GM12878 (cell line): ENCODE data around the gene CDKN2B-AS1. TPM values are rescaled to one million over a fixed set of nuclear protein-coding genes. Genes with fewer than 3 reads are reported as not detected.

Source experiments
- BACH1 ChIP-seq: fragments of 450-650 bp; IDR thresholded peaks from 2 replicates; pipeline ENCODE4 v1.6.1; 2017; ENCODE audit warnings: mild to moderate bottlenecking, borderline replicate concordance
- CEBPB ChIP-seq, 2 experiments: fragments of 150-350 bp in 1 of 2; IDR thresholded peaks; 2 replicates each; pipeline ENCODE4 v1.6.1; 2012 to 2014; ENCODE audit warnings: low read depth in 2 of 2, low read length in 2 of 2, borderline replicate concordance in 1 of 2, inconsistent platforms in 1 of 2
- CHD4 ChIP-seq: fragments of 200-600 bp; sonication (generic); IDR thresholded peaks from 2 replicates; pipeline ENCODE4 v1.6.1; 2016; ENCODE audit warnings: mild to moderate bottlenecking
- ETV6 ChIP-seq, 2 experiments: fragments of 450-650 bp in 1 of 2; IDR thresholded peaks in 1 of 2; conservative IDR thresholded peaks in 1 of 2; 2 replicates each; pipeline ENCODE4 v1.6.1; 2014; ENCODE audit warnings: antibody characterized with exemption in 1 of 2, borderline replicate concordance in 1 of 2, low read depth in 1 of 2, mild to moderate bottlenecking in 1 of 2, moderate library complexity in 1 of 2
- NFXL1 ChIP-seq: fragments of 450-650 bp; IDR thresholded peaks from 2 replicates; pipeline ENCODE4 v1.6.1; 2017; ENCODE audit warnings: antibody characterized with exemption, mild to moderate bottlenecking, borderline replicate concordance
- PML ChIP-seq: IDR thresholded peaks from 2 replicates; pipeline ENCODE4 v1.6.1; 2012; ENCODE audit warnings: low read length, inconsistent platforms
- RFX5 ChIP-seq: IDR thresholded peaks from 2 replicates; pipeline ENCODE4 v1.6.1; 2011; ENCODE audit warnings: low read depth, low read length, improper control_type of control experiment
- STAT3 ChIP-seq: IDR thresholded peaks from 2 replicates; pipeline ENCODE4 v1.6.1; 2011; ENCODE audit warnings: low read depth, low read length, improper control_type of control experiment
- polyA plus RNA-seq, 11 experiments: library from polyadenylated mRNA; depleted of rRNA in 4 of 11; unstranded in 6 of 11; stranded (reverse) in 5 of 11; fragments of >200 nt; fragmentation: Nextera tagmentation in 4 of 11; fragmentation: Illumina TruSeq in 1 of 11; extraction: Ambion mirVana in 4 of 11; extraction: Trizol in 1 of 11; gene quantifications; 1 replicate in 1 of 11; 2 replicates in 10 of 11; pipeline versions ENCODE4 v1.2.1 to v1.2.3, GENCODE V29; 2011 to 2016; ENCODE audit warnings: inconsistent platforms in 2 of 11, missing spikeins in 2 of 11, low read depth in 1 of 11
- total RNA-seq, 4 experiments: library from RNA; depleted of rRNA in 3 of 4; stranded (reverse); fragments of >200 nt in 3 of 4; fragmentation: Illumina TruSeq in 1 of 4; extraction: Trizol in 1 of 4; gene quantifications; 2 replicates each; pipeline versions ENCODE4 v1.2.1 to v1.2.3, GENCODE V29; 2013 to 2021
- TF ChIP-seq, protein P1 (sequence below): fragments of 450-650 bp; formaldehyde crosslinking; IDR thresholded peaks from 2 replicates; pipeline ENCODE4 v1.5.0; 2022; ENCODE audit warnings: mild to moderate bottlenecking, missing genetic modification characterization
- TF ChIP-seq, protein P2 (sequence below): fragments of 450-650 bp; formaldehyde crosslinking; IDR thresholded peaks from 2 replicates; pipeline ENCODE4 v1.4.0; 2022; ENCODE audit warnings: mild to moderate bottlenecking, moderate library complexity
- TF ChIP-seq, protein P3 (sequence below): fragments of 450-650 bp; IDR thresholded peaks from 2 replicates; pipeline ENCODE4 v1.6.1; 2017; ENCODE audit warnings: mild to moderate bottlenecking, moderate library complexity

CDKN2B-AS1 gene
- total and polyA plus RNA-seq, 10 of the 15 experiments (the other 5 are each of a cell fraction or from before 2014, with no cell fraction given), result 0.22 to 2.2 (median 1.0) TPM; not detected in 1

DNA sequence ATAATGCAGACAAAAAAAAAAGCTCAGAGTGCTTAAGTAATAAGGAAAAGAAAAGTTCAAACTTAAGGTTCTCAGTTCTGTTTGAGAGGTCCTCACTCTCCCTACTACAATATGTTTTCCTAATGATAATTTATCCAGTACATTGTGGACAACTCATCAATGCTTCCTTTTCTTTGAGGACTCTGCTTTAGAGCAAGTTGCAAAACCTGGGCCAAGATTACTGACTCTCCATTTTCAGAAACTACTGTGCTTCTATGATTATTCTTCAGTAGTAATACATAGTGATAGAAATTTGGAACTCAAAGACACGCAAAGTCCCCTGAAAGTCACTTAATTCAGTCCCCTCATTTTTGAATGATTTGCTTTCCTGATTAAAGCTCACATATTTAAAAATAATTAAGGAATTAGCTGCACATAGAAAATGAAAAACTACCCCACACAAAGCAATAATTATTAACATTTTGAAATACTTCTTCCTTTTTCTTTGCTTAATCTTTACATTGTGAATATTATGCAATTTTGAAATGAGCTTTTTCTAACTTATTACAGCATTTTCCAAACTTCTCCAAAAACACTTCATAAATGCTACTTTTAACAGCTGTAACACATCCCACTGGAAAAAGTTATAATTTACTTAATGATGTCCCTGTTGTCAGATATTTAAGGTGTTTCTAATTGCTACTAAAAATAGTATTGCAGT, 11.6 kb upstream of the CDKN2B-AS1 start (continued):
- TF ChIP-seq, protein P1, sequence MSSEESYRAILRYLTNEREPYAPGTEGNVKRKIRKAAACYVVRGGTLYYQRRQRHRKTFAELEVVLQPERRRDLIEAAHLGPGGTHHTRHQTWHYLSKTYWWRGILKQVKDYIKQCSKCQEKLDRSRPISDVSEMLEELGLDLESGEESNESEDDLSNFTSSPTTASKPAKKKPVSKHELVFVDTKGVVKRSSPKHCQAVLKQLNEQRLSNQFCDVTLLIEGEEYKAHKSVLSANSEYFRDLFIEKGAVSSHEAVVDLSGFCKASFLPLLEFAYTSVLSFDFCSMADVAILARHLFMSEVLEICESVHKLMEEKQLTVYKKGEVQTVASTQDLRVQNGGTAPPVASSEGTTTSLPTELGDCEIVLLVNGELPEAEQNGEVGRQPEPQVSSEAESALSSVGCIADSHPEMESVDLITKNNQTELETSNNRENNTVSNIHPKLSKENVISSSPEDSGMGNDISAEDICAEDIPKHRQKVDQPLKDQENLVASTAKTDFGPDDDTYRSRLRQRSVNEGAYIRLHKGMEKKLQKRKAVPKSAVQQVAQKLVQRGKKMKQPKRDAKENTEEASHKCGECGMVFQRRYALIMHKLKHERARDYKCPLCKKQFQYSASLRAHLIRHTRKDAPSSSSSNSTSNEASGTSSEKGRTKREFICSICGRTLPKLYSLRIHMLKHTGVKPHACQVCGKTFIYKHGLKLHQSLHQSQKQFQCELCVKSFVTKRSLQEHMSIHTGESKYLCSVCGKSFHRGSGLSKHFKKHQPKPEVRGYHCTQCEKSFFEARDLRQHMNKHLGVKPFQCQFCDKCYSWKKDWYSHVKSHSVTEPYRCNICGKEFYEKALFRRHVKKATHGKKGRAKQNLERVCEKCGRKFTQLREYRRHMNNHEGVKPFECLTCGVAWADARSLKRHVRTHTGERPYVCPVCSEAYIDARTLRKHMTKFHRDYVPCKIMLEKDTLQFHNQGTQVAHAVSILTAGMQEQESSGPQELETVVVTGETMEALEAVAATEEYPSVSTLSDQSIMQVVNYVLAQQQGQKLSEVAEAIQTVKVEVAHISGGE, result no peak
- TF ChIP-seq, protein P2, sequence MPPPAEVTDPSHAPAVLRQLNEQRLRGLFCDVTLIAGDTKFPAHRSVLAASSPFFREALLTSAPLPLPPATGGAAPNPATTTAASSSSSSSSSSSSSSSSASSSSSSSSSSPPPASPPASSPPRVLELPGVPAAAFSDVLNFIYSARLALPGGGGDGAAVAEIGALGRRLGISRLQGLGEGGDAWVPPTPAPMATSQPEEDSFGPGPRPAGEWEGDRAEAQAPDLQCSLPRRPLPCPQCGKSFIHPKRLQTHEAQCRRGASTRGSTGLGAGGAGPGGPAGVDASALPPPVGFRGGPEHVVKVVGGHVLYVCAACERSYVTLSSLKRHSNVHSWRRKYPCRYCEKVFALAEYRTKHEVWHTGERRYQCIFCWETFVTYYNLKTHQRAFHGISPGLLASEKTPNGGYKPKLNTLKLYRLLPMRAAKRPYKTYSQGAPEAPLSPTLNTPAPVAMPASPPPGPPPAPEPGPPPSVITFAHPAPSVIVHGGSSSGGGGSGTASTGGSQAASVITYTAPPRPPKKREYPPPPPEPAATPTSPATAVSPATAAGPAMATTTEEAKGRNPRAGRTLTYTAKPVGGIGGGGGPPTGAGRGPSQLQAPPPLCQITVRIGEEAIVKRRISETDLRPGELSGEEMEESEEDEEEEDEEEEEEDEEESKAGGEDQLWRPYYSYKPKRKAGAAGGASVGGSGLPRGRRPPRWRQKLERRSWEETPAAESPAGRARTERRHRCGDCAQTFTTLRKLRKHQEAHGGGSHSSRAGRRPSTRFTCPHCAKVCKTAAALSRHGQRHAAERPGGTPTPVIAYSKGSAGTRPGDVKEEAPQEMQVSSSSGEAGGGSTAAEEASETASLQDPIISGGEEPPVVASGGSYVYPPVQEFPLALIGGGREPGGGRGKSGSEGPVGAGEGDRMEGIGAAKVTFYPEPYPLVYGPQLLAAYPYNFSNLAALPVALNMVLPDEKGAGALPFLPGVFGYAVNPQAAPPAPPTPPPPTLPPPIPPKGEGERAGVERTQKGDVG, result no peak
- TF ChIP-seq ETV6 (conservative IDR thresholded peaks at IDR 0.05 in 1 of 2, IDR thresholded peaks at IDR 0.05 in 1 of 2; ENCODE audit: borderline replicate concordance in 1 of 2, low read depth in 1 of 2) (no peak), STAT3 (no peak), RFX5 (no peak), BACH1 (no peak), CHD4 (no peak), CEBPB (IDR thresholded peaks at IDR 0.05; ENCODE audit: borderline replicate concordance in 1 of 2, low read depth in 2 of 2, low read length in 2 of 2) (no peak), PML (no peak), NFXL1 (no peak)
- TF ChIP-seq, protein P3, sequence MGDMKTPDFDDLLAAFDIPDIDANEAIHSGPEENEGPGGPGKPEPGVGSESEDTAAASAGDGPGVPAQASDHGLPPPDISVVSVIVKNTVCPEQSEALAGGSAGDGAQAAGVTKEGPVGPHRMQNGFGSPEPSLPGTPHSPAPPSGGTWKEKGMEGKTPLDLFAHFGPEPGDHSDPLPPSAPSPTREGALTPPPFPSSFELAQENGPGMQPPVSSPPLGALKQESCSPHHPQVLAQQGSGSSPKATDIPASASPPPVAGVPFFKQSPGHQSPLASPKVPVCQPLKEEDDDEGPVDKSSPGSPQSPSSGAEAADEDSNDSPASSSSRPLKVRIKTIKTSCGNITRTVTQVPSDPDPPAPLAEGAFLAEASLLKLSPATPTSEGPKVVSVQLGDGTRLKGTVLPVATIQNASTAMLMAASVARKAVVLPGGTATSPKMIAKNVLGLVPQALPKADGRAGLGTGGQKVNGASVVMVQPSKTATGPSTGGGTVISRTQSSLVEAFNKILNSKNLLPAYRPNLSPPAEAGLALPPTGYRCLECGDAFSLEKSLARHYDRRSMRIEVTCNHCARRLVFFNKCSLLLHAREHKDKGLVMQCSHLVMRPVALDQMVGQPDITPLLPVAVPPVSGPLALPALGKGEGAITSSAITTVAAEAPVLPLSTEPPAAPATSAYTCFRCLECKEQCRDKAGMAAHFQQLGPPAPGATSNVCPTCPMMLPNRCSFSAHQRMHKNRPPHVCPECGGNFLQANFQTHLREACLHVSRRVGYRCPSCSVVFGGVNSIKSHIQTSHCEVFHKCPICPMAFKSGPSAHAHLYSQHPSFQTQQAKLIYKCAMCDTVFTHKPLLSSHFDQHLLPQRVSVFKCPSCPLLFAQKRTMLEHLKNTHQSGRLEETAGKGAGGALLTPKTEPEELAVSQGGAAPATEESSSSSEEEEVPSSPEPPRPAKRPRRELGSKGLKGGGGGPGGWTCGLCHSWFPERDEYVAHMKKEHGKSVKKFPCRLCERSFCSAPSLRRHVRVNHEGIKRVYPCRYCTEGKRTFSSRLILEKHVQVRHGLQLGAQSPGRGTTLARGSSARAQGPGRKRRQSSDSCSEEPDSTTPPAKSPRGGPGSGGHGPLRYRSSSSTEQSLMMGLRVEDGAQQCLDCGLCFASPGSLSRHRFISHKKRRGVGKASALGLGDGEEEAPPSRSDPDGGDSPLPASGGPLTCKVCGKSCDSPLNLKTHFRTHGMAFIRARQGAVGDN, result no peak
